OCI-LY3 (cell line): Measurements from ENCODE around the gene CCDC28B.

Experiments
- H2AFZ ChIP-seq: fragments of 200-600, 300-600 bp; shearing (Covaris generic); 2 replicates; pipeline ENCODE4 v1.6.0; 2014; ENCODE audit warnings: antibody characterized with exemption, low read depth, low read length
- H3K27ac ChIP-seq: fragments of 200-600, 300-600 bp; sonication (generic); 2 replicates; pipeline ENCODE4 v1.5.1; 2014; ENCODE audit warnings: mild to moderate bottlenecking, low read length, moderate library complexity, mixed read lengths
- H3K27me3 ChIP-seq: fragments of 200-600, 300-600 bp; sonication (generic); 2 replicates; pipeline ENCODE4 v1.6.1; 2014; ENCODE audit warnings: low read depth, low read length, mixed read lengths
- H3K36me3 ChIP-seq: fragments of 200-600, 300-600 bp; sonication (generic); replicated peaks from 2 replicates; pipeline ENCODE3; 2014; ENCODE audit warnings: low read depth, low read length, mixed read lengths
- H3K4me1 ChIP-seq: fragments of 300-600, 200-600 bp; sonication (generic); 2 replicates; pipeline ENCODE4 v1.6.1; 2014; ENCODE audit warnings: low read length, mixed read lengths
- H3K4me2 ChIP-seq: fragments of 200-600, 300-600 bp; sonication (generic); 2 replicates; pipeline ENCODE4 v1.6.1; 2014; ENCODE audit warnings: low read length, mixed read lengths
- H3K4me3 ChIP-seq: fragments of 300-600, 200-600 bp; sonication (generic); 2 replicates; pipeline ENCODE4 v1.5.1; 2014; ENCODE audit warnings: antibody characterized with exemption, mild to moderate bottlenecking, low read length, moderate library complexity
- H3K79me2 ChIP-seq: fragments of 300-600, 200-600 bp; shearing (Covaris generic); 2 replicates; pipeline ENCODE4 v1.6.1; 2014; ENCODE audit warnings: mild to moderate bottlenecking, low read length, mixed read lengths
- H3K9ac ChIP-seq: fragments of 300-600, 200-600 bp; shearing (Covaris generic); 2 replicates; pipeline ENCODE4 v1.6.0; 2014; ENCODE audit warnings: mild to moderate bottlenecking, low read length, moderate library complexity
- H3K9me3 ChIP-seq: fragments of 200-600, 300-600 bp; shearing (Covaris generic); 2 replicates; pipeline ENCODE4 v1.6.1; 2014; ENCODE audit warnings: low read length, mixed read lengths; ENCODE audit not compliant: insufficient read depth
- H4K20me1 ChIP-seq: fragments of 200-600, 300-600 bp; sonication (generic); 2 replicates; pipeline ENCODE4 v1.6.1; 2016; ENCODE audit warnings: low read length, mixed read lengths; ENCODE audit not compliant: insufficient read depth
- CTCF ChIP-seq: fragments of 200-600, 300-600 bp; sonication (generic); IDR thresholded peaks from 2 replicates; pipeline ENCODE4 v1.5.1; 2014; ENCODE audit warnings: antibody characterized with exemption, low read length, low read depth
- EZH2phosphoT487 ChIP-seq: fragments of 200-600 bp; shearing (Covaris generic); IDR thresholded peaks from 2 replicates; pipeline ENCODE4 v1.6.1; 2018; ENCODE audit warnings: antibody characterized with exemption, mixed run types, low read depth

The CCDC28B gene

GRCh38 chr1:32178380-32179192 is 21.8 kb upstream of the CCDC28B start:
- H3K27me3 ChIP-seq: no peaks in the 10 kb centered on the region
- TF ChIP-seq CTCF (no peak), EZH2phosphoT487 (no peak)
- H3K79me2 ChIP-seq: peaks cover 36% of the 10 kb centered on the region
- peak overlapping the region; percentile 94 for H3K4me3 ChIP-seq
- H3K9ac ChIP-seq: peak overlapping the region; percentile 96
- peaks cover 24% of the 10 kb centered on the region for H3K36me3 ChIP-seq
- no peak overlapping the region for H2AFZ ChIP-seq
- H4K20me1 ChIP-seq: no peaks in the 10 kb centered on the region; the same call in 1 of the 2 replicates
- no peaks in the 10 kb centered on the region for H3K9me3 ChIP-seq
- H3K4me2 ChIP-seq: peak overlapping the region; percentile 94
- H3K27ac ChIP-seq: peak overlapping the region; percentile 76
- H3K4me1 ChIP-seq: peaks cover 18% of the 10 kb centered on the region

GRCh38 chr1:32179193-32179442 is 21.3 kb upstream of the CCDC28B start:
- Histone ChIP-seq H2AFZ (peak overlapping the region; percentile 56; the same call in 1 of the 2 replicates), H3K9me3 (no peaks in the 10 kb centered on the region), H3K36me3 (peaks cover 26% of the 10 kb centered on the region), H3K9ac (peak overlapping the region; percentile 96), H3K4me1 (peaks cover 18% of the 10 kb centered on the region), H3K27ac (peak overlapping the region; percentile 76), H3K4me2 (peak overlapping the region; percentile 94), H4K20me1 (no peaks in the 10 kb centered on the region; the same call in 1 of the 2 replicates), H3K79me2 (peaks cover 41% of the 10 kb centered on the region), H3K27me3 (no peaks in the 10 kb centered on the region), H3K4me3 (peak overlapping the region; percentile 94)
- TF ChIP-seq CTCF: no peak
- no peak for TF ChIP-seq EZH2phosphoT487

GRCh38 chr1:32179443-32180185 is 20.8 kb upstream of the CCDC28B start, which contains the start of gene TXLNA:
TSS of gene TXLNA (plus strand) at chr1:32179675. CDS start at chr1:32180346, 671 bp downstream.
- peak within 1 kb of the TSS; percentile 76 for H3K27ac ChIP-seq
- H4K20me1 ChIP-seq: no peaks in the 10 kb centered on the region; the same call in 1 of the 2 replicates
- peak within 1 kb of the TSS; percentile 56; the same call in 1 of the 2 replicates for H2AFZ ChIP-seq
- H3K4me1 ChIP-seq: peaks cover 18% of the 10 kb centered on the region
- peaks cover 28% of the 10 kb centered on the region for H3K36me3 ChIP-seq
- TF ChIP-seq CTCF: no peak
- no peak for TF ChIP-seq EZH2phosphoT487
- H3K9me3 ChIP-seq: no peaks in the 10 kb centered on the region
- H3K4me2 ChIP-seq: peak within 1 kb of the TSS; percentile 94
- peak within 1 kb of the TSS; percentile 94 for H3K4me3 ChIP-seq
- peaks cover 46% of the 10 kb centered on the region for H3K79me2 ChIP-seq
- H3K27me3 ChIP-seq: no peaks in the 10 kb centered on the region
- peak within 1 kb of the TSS; percentile 96 for H3K9ac ChIP-seq
